GM23338 (cell line): ENCODE measurements around the gene IL22RA2.
"Not testable (repeated sequence)": the region's sequence is repeated elsewhere in the genome, so short reads cannot be mapped to it uniquely, and the experiment has no call there.

Source experiments
- CREB1 ChIP-seq: fragments of 250-450 bp; sonication (Bioruptor Pico); IDR thresholded peaks from 2 replicates; pipeline ENCODE4 v1.5.0; 2020; ENCODE audit warnings: low read depth, mild to moderate bottlenecking, moderate library complexity
- CTCF ChIP-seq, 2 experiments: fragments of 200-600 bp in 1 of 2; sonication (generic) in 1 of 2; conservative IDR thresholded peaks; 2 replicates each; pipeline versions ENCODE4 v1.5.1 to v1.6.1; 2016 to 2017; ENCODE audit warnings: antibody characterized with exemption in 2 of 2, low read depth in 2 of 2, mild to moderate bottlenecking in 2 of 2, moderate library complexity in 1 of 2
- EZH2 ChIP-seq: fragments of 200-600 bp; sonication (generic); IDR thresholded peaks from one replicate; pipeline ENCODE4 v1.8.0; 2017; ENCODE audit warnings: antibody characterized with exemption, mild to moderate bottlenecking, low read depth; ENCODE audit not compliant: unreplicated experiment
- EZH2phosphoT487 ChIP-seq: fragments of 200-600 bp; sonication (generic); IDR thresholded peaks from one replicate; pipeline ENCODE4 v1.8.1; 2018; ENCODE audit warnings: antibody characterized with exemption; ENCODE audit not compliant: unreplicated experiment
- JUNB ChIP-seq: IDR thresholded peaks from one replicate; pipeline ENCODE4 v1.6.1; 2016; ENCODE audit warnings: antibody characterized with exemption; ENCODE audit not compliant: unreplicated experiment
- POLR2AphosphoS5 ChIP-seq: IDR thresholded peaks from 2 replicates; pipeline ENCODE4 v1.6.1; 2016; ENCODE audit warnings: antibody characterized with exemption, low read depth
- REST ChIP-seq: IDR thresholded peaks from one replicate; pipeline ENCODE4 v1.6.1; 2018; ENCODE audit warnings: antibody characterized with exemption; ENCODE audit not compliant: unreplicated experiment
- ZNF114 ChIP-seq: fragments of 250-450 bp; sonication (Bioruptor Pico); IDR thresholded peaks from 2 replicates; pipeline ENCODE4 v1.5.0; 2020; ENCODE audit warnings: mild to moderate bottlenecking, moderate library complexity
- ZNF331 ChIP-seq: fragments of 250-450 bp; sonication (Bioruptor Pico); IDR thresholded peaks from 2 replicates; pipeline ENCODE4 v1.5.0; 2020; ENCODE audit warnings: low read depth, mild to moderate bottlenecking, moderate library complexity

GRCh38 chr6:137215630-137216029 lies 42.2 kb upstream of the IL22RA2 start:
- TF ChIP-seq CTCF (conservative IDR thresholded peaks at IDR 0.05; ENCODE audit: low read depth in 2 of 2); EZH2; EZH2phosphoT487; REST; ZNF331 (CRISPR knock-in tag); POLR2AphosphoS5; CREB1 (CRISPR knock-in tag); ZNF114; JUNB: not testable (repeated sequence)
